ENCODE results near the gene C11orf68.

- TF ChIP-seq REST (IDR thresholded peaks at IDR 0.05; ENCODE audit: unreplicated experiment) (no peak), CTCF (conservative IDR thresholded peaks at IDR 0.05; ENCODE audit: low read depth in 2 of 2) (no peak), STAT1 (IDR thresholded peaks at IDR 0.05; ENCODE audit: unreplicated experiment) (no peak), POLR2AphosphoS5 (IDR thresholded peaks at IDR 0.05; ENCODE audit: low read depth) (no peak), EZH2phosphoT487 (IDR thresholded peaks at IDR 0.05; ENCODE audit: unreplicated experiment) (no peak), CREB1 (CRISPR knock-in tag; IDR thresholded peaks at IDR 0.05; ENCODE audit: low read depth) (no peak), EZH2 (IDR thresholded peaks at IDR 0.05; ENCODE audit: low read depth, unreplicated experiment) (no peak)
These were observed 33.2 kb upstream of the C11orf68 start for GRCh38 chr11:65952052-65952521.
